OCI-LY3 (cell line): ENCODE measurements around the gene RPL22L1.

Experiments used
- H2AFZ ChIP-seq: fragments of 200-600, 300-600 bp; shearing (Covaris generic); 2 replicates; pipeline ENCODE4 v1.6.0; 2014; ENCODE audit warnings: antibody characterized with exemption, low read depth, low read length
- H3K27ac ChIP-seq: fragments of 200-600, 300-600 bp; sonication (generic); 2 replicates; pipeline ENCODE4 v1.5.1; 2014; ENCODE audit warnings: mild to moderate bottlenecking, low read length, moderate library complexity, mixed read lengths
- H3K27me3 ChIP-seq: fragments of 200-600, 300-600 bp; sonication (generic); 2 replicates; pipeline ENCODE4 v1.6.1; 2014; ENCODE audit warnings: low read depth, low read length, mixed read lengths
- H3K36me3 ChIP-seq: fragments of 200-600, 300-600 bp; sonication (generic); replicated peaks from 2 replicates; pipeline ENCODE3; 2014; ENCODE audit warnings: low read depth, low read length, mixed read lengths
- H3K4me1 ChIP-seq: fragments of 300-600, 200-600 bp; sonication (generic); 2 replicates; pipeline ENCODE4 v1.6.1; 2014; ENCODE audit warnings: low read length, mixed read lengths
- H3K4me2 ChIP-seq: fragments of 200-600, 300-600 bp; sonication (generic); 2 replicates; pipeline ENCODE4 v1.6.1; 2014; ENCODE audit warnings: low read length, mixed read lengths
- H3K4me3 ChIP-seq: fragments of 300-600, 200-600 bp; sonication (generic); 2 replicates; pipeline ENCODE4 v1.5.1; 2014; ENCODE audit warnings: antibody characterized with exemption, mild to moderate bottlenecking, low read length, moderate library complexity
- H3K79me2 ChIP-seq: fragments of 300-600, 200-600 bp; shearing (Covaris generic); 2 replicates; pipeline ENCODE4 v1.6.1; 2014; ENCODE audit warnings: mild to moderate bottlenecking, low read length, mixed read lengths
- H3K9ac ChIP-seq: fragments of 300-600, 200-600 bp; shearing (Covaris generic); 2 replicates; pipeline ENCODE4 v1.6.0; 2014; ENCODE audit warnings: mild to moderate bottlenecking, low read length, moderate library complexity
- H3K9me3 ChIP-seq: fragments of 200-600, 300-600 bp; shearing (Covaris generic); 2 replicates; pipeline ENCODE4 v1.6.1; 2014; ENCODE audit warnings: low read length, mixed read lengths; ENCODE audit not compliant: insufficient read depth
- H4K20me1 ChIP-seq: fragments of 200-600, 300-600 bp; sonication (generic); 2 replicates; pipeline ENCODE4 v1.6.1; 2016; ENCODE audit warnings: low read length, mixed read lengths; ENCODE audit not compliant: insufficient read depth
- EZH2phosphoT487 ChIP-seq: fragments of 200-600 bp; shearing (Covaris generic); IDR thresholded peaks from 2 replicates; pipeline ENCODE4 v1.6.1; 2018; ENCODE audit warnings: antibody characterized with exemption, mixed run types, low read depth
- TF ChIP-seq, protein P1 (sequence below): fragments of 200-600, 300-600 bp; sonication (generic); IDR thresholded peaks from 2 replicates; pipeline ENCODE4 v1.5.1; 2014; ENCODE audit warnings: antibody characterized with exemption, low read length, low read depth

Gene RPL22L1

DNA sequence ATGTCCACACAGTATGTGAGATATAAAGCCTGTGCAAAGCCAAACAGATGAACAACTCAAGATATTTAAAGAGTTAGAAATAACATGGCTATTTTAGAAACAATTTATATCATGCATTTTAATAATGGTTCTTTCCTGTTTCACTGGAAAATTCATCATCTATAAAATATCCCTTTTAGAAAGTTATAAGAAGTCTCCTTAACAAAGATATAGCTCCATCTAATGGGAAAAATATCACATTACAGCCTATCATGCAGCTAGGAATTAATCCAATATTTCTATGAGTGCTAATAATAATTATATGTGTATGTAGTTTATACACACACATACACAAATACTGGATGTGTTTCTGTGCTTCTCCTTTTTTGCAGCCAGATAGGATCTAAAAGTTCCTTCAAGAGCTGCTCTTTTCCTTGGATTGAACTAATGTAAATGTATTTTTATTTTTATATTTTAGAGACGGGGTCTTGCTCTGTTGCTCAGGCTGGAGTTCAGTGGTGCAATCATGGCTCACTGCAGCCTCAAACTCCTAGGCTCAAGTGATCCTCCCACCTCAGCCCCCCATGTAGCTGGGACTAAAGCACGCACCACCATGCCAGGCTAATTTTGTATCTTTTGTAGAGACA, 21.6 kb downstream of the RPL22L1 start:
- no peaks in the 10 kb centered on the region for H4K20me1 ChIP-seq
- TF ChIP-seq, protein P1, sequence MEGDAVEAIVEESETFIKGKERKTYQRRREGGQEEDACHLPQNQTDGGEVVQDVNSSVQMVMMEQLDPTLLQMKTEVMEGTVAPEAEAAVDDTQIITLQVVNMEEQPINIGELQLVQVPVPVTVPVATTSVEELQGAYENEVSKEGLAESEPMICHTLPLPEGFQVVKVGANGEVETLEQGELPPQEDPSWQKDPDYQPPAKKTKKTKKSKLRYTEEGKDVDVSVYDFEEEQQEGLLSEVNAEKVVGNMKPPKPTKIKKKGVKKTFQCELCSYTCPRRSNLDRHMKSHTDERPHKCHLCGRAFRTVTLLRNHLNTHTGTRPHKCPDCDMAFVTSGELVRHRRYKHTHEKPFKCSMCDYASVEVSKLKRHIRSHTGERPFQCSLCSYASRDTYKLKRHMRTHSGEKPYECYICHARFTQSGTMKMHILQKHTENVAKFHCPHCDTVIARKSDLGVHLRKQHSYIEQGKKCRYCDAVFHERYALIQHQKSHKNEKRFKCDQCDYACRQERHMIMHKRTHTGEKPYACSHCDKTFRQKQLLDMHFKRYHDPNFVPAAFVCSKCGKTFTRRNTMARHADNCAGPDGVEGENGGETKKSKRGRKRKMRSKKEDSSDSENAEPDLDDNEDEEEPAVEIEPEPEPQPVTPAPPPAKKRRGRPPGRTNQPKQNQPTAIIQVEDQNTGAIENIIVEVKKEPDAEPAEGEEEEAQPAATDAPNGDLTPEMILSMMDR, result peak; percentile 51
- TF ChIP-seq EZH2phosphoT487, result no peak
- no peak overlapping the region for H3K27ac ChIP-seq
- no peaks in the 10 kb centered on the region for H3K79me2 ChIP-seq
- H3K4me1 ChIP-seq, result no peaks in the 10 kb centered on the region
- no peak overlapping the region for H2AFZ ChIP-seq
- no peaks in the 10 kb centered on the region for H3K9me3 ChIP-seq
- H3K4me3 ChIP-seq, result no peak overlapping the region
- no peaks in the 10 kb centered on the region for H3K36me3 ChIP-seq
- no peak overlapping the region for H3K4me2 ChIP-seq
- H3K9ac ChIP-seq, result no peak overlapping the region
- H3K27me3 ChIP-seq, result peaks cover 24% of the 10 kb centered on the region

DNA sequence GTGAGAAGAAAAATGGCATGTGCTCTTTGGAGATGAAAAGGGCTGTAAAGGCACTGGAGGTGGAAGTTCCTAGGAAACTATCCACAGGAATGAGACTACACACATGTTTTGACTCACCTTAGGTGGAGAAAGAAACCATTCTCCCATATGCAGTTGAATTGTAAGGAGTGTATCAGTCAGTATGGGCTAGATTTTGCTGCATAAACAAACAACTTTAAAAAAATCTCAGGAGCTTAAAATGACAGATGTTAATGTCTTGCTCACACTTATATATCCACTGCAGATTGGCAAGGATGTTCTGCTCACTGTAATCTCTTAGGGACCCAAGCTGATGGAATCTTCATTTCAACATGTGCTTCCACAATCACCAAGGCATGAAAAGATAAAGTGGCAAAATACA, 25.6 kb downstream of the RPL22L1 start:
- Histone ChIP-seq H3K27ac (no peak overlapping the region), H3K9me3 (no peaks in the 10 kb centered on the region), H3K27me3 (peaks cover 38% of the 10 kb centered on the region), H3K4me3 (no peak overlapping the region), H4K20me1 (no peaks in the 10 kb centered on the region), H3K4me1 (no peaks in the 10 kb centered on the region), H3K36me3 (no peaks in the 10 kb centered on the region), H3K79me2 (no peaks in the 10 kb centered on the region), H2AFZ (no peak overlapping the region), H3K9ac (no peak overlapping the region), H3K4me2 (no peak overlapping the region)
- no peak for TF ChIP-seq EZH2phosphoT487
- TF ChIP-seq, protein P1, result no peak

- no peaks in the 10 kb centered on the region for H3K79me2 ChIP-seq
- H3K27ac ChIP-seq, result no peak overlapping the region
- no peak for TF ChIP-seq EZH2phosphoT487
- TF ChIP-seq, protein P1, result no peak
- no peaks in the 10 kb centered on the region for H3K4me1 ChIP-seq
- no peak overlapping the region for H3K4me2 ChIP-seq
- H3K36me3 ChIP-seq, result no peaks in the 10 kb centered on the region
- no peaks in the 10 kb centered on the region for H3K9me3 ChIP-seq
- peaks cover 54% of the 10 kb centered on the region for H3K27me3 ChIP-seq
- H3K9ac ChIP-seq, result no peak overlapping the region
- H3K4me3 ChIP-seq, result no peak overlapping the region
- H2AFZ ChIP-seq, result no peak overlapping the region
- H4K20me1 ChIP-seq, result no peaks in the 10 kb centered on the region
Measured at GRCh38 chr3:170840291-170840859, 29.6 kb downstream of the RPL22L1 start.

GRCh38 chr3:170839518-170840100, 30.4 kb downstream of the RPL22L1 start:
- Histone ChIP-seq H3K27me3 (peaks cover 56% of the 10 kb centered on the region), H3K36me3 (no peaks in the 10 kb centered on the region), H3K9ac (no peak overlapping the region), H3K27ac (no peak overlapping the region), H4K20me1 (no peaks in the 10 kb centered on the region), H3K4me1 (no peaks in the 10 kb centered on the region), H3K79me2 (no peaks in the 10 kb centered on the region), H3K4me2 (no peak overlapping the region), H3K4me3 (no peak overlapping the region), H2AFZ (no peak overlapping the region), H3K9me3 (no peaks in the 10 kb centered on the region)
- TF ChIP-seq, protein P1, result no peak
- TF ChIP-seq EZH2phosphoT487, result no peak
